Measurements from ENCODE around the gene CD58. TPM values are rescaled to one million over a fixed set of nuclear protein-coding genes. Genes with fewer than 3 reads are reported as not detected.

CD58 gene
- total RNA-seq, 1 donor from 2014 or later: 20.6 TPM

GRCh38 chr1:116493036-116493435 lies 77.8 kb downstream of the CD58 start:
- no peak for DNase-seq

- no peak for DNase-seq
Observed at GRCh38 chr1:116492358-116492811, 78.4 kb downstream of the CD58 start.

DNA sequence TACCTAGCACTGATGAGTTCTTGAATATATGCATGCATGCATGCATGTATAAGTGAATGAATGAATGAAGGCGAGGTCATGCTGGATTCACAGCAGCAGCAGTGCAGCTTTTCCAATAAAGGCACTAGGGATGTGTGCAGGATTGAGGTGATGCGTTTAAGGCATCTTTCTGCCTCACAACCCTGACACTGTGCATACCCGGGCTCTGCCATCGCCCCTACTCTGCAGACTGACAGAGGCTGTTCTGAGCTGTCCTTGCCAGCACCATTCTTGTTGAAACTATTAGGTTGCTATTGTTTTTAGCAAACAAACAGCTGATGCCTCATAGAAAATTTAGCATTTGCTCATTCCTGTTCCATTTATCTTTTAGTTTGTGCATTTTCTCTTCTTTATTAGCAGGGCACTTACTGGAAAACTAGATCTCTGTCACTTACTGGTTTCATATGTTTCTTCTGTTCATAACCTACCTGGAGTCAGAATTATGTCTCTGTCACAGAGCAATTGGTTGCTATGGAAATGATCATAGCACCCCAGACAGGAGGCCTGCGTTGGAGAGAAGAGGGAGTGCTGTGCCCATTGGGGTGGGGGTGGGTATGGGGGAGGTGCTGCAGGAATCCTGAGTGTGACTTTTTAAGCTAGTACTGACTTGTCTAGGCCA lies 79.0 kb downstream of the CD58 start:
- DNase-seq: no peak

- no peak for DNase-seq
Observed at GRCh38 chr1:116490588-116490987, 80.2 kb downstream of the CD58 start.

DNA sequence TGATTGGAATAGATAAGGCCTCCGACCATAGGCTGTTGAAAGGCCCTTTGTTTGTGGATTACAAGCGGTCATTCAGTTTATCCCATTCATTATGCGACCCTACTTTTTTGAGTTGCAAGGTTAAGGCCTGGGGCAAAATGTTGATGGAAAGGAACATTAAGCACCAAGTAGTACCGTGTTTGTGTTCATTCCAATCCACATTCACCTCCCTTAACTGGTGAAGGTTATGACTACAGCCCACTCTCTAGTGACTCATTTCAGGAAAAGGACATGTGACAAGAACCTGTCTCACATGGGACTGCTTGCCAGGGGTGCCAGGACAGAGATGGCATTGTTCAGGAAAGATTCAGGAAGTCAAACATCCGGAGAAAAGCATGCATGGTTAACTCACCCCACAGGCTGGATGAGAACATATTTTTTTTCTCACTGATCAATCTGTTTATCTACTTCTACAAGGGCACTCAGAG lies 81.6 kb downstream of the CD58 start:
- DNase-seq: peak; percentile 18

DNA sequence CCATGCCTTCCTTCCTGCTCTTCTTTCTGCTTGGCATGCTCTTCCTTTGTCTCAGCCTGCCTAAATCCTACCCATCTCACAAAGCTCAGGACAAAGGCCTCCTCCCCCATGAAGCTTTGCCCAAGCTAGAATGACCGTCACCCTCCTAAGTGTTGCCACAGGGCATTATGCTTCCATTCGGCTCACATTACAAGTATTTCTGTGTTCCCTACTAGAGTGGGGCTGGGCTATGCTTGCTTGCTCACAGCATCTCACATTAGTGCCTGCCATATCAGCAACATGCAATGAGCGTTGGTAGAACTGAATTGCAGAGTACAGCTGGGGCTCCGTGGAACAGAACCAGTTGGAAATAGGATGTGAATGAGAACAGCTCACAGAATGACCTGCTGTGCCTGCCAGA lies 82.8 kb downstream of the CD58 start:
- no peak for DNase-seq

GRCh38 chr1:116487583-116487982 lies 83.2 kb downstream of the CD58 start:
- no peak for DNase-seq

- DNase-seq: no peak
Observed at GRCh38 chr1:116487031-116487430, 83.8 kb downstream of the CD58 start.

- DNase-seq: no peak
Observed at GRCh38 chr1:116486424-116486823, 84.4 kb downstream of the CD58 start.

- no peak for DNase-seq
Observed at GRCh38 chr1:116485976-116486375, 84.8 kb downstream of the CD58 start.

DNA sequence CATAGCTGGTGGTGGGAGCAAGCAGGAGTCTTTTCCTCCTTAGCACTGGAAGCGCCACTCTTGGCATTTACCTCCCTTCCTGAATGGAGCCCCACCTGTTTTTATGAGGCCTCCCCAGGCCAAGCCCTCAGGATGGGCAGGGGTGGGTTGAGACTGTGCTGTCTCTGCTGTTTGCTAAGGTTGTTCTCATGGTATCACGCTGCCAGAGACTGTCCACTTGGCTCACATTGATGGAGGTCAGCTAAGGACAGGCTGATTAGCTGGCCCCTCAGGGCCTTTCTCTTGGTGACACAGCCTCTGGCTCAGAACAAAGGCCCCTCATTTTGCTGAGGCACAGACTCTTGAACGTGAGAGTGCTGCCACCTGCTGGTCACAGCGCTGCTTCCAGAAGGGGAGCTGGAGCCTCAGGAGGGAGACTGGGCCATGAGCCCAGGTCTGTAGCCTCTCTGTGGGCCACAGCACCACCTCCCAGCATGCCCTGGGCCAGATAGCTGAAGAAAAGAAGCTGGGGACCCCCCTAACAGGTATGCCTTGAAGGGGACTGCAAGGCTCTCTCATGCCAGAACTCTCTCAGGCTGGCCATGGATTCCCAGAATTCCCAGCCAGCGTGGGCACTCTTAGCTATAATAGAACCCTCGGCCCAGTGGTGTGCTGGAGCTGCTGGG lies 85.6 kb downstream of the CD58 start:
- DNase-seq: peak; percentile 94

DNA sequence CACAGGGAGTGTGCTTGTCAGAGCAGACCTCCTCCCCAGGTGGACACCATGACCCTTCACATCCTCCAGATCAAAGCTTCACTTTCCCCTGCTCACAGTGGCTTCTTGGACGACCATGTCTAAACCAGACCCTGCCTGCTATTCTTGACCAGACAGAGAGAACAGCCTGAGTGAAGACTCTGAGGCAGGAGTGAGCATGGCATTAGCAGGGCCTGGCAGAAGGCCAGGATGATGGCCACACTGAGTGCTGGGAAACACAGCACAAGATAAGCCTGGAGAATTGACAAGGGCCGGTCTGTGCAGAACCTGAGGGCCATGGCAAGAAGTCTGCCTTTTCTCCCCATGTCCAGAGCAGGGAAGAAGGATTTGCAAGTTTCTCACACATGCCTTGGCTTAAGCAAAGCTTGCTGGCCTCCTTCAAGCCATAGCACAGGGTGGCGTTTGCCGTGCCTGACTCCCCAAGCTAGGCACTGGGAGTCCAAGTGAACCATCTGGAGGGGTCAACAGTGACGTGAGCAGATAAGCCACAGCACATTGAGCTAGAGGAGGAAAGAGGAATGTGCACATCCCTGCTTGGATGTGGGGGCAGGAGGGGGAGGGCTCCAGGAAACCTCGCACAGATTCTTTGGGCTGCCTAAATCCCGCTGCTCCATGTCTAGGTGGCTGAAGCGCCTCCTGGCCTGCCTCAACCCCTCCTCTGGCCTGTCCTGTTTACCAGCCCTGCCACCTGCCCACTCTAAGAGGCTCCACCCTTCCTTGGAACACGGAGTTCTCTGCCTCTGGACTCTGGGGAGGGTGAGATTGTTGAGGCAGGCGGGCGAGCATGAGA lies 87.1 kb downstream of the CD58 start:
- DNase-seq: peak; percentile 52

GRCh38 chr1:116482490-116482889 lies 88.3 kb downstream of the CD58 start:
- no peak for DNase-seq

GRCh38 chr1:116481934-116482333 lies 88.9 kb downstream of the CD58 start:
- no peak for DNase-seq

DNA sequence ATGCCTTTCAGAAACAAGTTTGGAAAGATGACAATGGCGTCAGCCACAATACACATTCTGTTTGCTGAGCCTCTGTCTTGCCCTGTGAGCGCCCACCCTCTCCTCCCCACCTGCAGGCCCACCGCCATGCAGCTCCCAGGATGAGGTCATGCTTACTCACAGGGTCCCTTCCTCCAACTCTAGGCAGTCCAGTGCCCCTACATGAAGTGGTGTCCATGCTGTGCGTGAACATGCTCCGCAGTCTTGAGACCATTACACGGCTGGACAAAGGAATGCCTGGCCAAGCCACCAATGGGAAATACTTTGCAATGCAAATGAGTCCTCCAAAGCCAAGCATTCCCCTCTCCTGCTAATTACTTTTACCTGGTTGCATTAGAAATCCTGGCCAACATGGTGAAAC lies 92.2 kb downstream of the CD58 start:
- no peak for DNase-seq

DNA sequence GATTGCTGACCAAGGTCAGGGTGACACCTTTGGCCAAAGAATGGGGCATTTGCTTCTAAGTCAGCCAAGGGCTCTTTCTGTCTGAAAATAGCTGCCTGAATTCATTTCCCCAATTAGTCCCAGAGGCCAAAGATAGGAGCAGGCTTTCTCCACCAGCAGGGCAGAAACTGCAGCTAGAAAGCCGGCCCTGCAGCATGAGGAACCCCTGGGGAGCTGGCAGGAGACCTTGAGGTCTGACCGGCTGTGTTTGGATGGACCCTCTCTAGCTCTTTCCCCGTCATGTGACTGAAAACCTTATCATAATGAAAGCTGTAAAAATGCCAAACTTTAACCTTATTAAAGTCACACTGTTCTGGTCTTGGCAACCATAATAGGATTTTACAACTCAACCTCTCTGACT lies 93.4 kb downstream of the CD58 start:
- DNase-seq: no peak

GRCh38 chr1:116476321-116476720 lies 94.5 kb downstream of the CD58 start:
- DNase-seq: no peak

GRCh38 chr1:116475850-116476218 lies 95.0 kb downstream of the CD58 start:
- no peak for DNase-seq

GRCh38 chr1:116474921-116475849 lies 95.6 kb downstream of the CD58 start:
- DNase-seq: peak; percentile 64

DNA sequence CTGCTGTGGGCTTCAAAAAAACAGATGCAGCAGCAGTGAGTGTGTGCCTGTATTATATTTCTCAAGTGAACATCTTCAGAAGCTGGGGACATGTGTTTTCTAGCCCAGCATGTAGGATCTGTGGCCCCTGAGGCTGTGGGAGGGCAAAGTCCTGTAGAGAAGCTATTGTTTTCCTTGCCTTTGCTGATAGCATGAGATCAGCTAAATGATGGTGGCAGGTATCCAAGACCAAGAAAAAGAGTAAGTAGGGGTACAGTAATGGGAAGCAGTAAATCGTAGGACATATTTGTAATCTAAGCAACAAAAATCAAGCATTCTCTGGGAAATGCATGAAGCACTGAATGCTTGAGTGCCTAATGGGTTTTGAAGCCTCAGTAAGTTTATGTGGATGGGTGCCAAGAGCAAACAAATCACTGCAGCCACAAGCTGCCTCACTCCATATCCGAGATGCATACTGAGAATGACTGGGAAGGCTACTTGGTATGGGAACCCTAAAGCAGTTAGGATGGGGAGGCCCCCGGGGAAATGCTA lies 98.3 kb downstream of the CD58 start:
- DNase-seq: peak; percentile 26

- no peak for DNase-seq
Observed at GRCh38 chr1:116471241-116471640, 99.6 kb downstream of the CD58 start.

DNA sequence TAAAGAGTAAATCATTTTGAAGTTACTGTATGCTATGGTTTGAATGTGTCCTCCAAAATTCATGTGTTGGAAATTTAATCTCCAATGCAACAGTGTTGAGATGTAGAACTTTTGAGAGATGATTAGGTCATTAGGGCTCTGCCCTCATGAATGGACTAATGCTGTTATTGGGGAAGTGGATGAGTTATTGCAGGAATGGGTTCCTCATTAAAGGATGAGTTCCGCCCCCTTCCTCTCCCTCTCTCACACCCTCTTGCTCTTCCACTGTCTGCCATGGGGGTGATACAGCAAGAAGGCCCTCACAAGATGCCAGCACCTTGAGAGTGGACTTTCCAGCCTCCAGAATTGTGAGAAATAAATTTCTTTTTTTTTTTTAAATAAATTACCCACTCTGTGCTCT lies 100.2 kb downstream of the CD58 start:
- DNase-seq: no peak

All from tongue (tissue), 2 donors.